Motor neuron (in vitro differentiated cells): ENCODE data around the gene IFT81. TPM values are rescaled to one million over a fixed set of nuclear protein-coding genes. Genes with fewer than 3 reads are reported as not detected.
A peak's percentile ranks its signal among the peaks of the same experiment; 100 is the strongest.
"Not testable (repeated sequence)": the region's sequence is repeated elsewhere in the genome, so short reads cannot be mapped to it uniquely, and the experiment has no call there.

Source experiments
- ATAC-seq, 8 experiments: fragments of 200-7000 bp; cut with Tn5 transposase; replicated peaks in 6 of 8; 2 replicates each; pipeline ENCODE4 v1.8.0; 2021; ENCODE audit warnings: mild to moderate bottlenecking in 8 of 8, moderate library complexity in 8 of 8
- H3K27ac ChIP-seq, 2 donors: fragments of 250-450 bp; sonication (Bioruptor Pico); 2 replicates each; pipeline ENCODE4 v1.9.0; 2021; ENCODE audit warnings: antibody characterized with exemption in 2 of 2, mild to moderate bottlenecking in 2 of 2, moderate library complexity in 1 of 2
- H3K4me1 ChIP-seq, 2 donors: fragments of 250-450 bp; sonication (Bioruptor Pico); replicated peaks in 1 of 2; 2 replicates each; pipeline ENCODE4 v1.6.1; 2021; ENCODE audit warnings: antibody characterized with exemption in 2 of 2, mild to moderate bottlenecking in 2 of 2, moderate library complexity in 1 of 2
- H3K4me3 ChIP-seq, 5 donors: fragments of 250-450 bp; sonication (Bioruptor Pico); 2 replicates each; pipeline ENCODE4 v1.9.0; 2021; ENCODE audit warnings: antibody characterized with exemption in 5 of 5, mild to moderate bottlenecking in 5 of 5, moderate library complexity in 4 of 5
- WGBS, 10 experiments: fragments of 450-650 bp; shearing (Covaris generic); methylation state at CpG; one replicate each; pipeline ENCODE4 v1.0.0; 2022; 5-methylcytosine and 5-hydroxymethylcytosine counted together
- in situ Hi-C, 9 experiments: fragments of 400-800 bp; cut with MboI; loops; one replicate each; pipeline ENCODE4 v1.15.0; 2021; ENCODE audit warnings: low sequenced_read_pairs in 9 of 9, low pct_unique_long_range_greater_than_20kb in 2 of 9; ENCODE audit not compliant: unreplicated experiment in 9 of 9
- total RNA-seq, 8 experiments: library from RNA; unstranded; fragments of 300-600 nt; gene quantifications; 2 replicates each; pipeline versions ENCODE4 v1.2.3 to v1.2.4, GENCODE V29; 2022

Gene IFT81
- total RNA-seq, 8 experiments from 2014 or later: 5.3 to 51.5 (median 33.7) TPM

DNA sequence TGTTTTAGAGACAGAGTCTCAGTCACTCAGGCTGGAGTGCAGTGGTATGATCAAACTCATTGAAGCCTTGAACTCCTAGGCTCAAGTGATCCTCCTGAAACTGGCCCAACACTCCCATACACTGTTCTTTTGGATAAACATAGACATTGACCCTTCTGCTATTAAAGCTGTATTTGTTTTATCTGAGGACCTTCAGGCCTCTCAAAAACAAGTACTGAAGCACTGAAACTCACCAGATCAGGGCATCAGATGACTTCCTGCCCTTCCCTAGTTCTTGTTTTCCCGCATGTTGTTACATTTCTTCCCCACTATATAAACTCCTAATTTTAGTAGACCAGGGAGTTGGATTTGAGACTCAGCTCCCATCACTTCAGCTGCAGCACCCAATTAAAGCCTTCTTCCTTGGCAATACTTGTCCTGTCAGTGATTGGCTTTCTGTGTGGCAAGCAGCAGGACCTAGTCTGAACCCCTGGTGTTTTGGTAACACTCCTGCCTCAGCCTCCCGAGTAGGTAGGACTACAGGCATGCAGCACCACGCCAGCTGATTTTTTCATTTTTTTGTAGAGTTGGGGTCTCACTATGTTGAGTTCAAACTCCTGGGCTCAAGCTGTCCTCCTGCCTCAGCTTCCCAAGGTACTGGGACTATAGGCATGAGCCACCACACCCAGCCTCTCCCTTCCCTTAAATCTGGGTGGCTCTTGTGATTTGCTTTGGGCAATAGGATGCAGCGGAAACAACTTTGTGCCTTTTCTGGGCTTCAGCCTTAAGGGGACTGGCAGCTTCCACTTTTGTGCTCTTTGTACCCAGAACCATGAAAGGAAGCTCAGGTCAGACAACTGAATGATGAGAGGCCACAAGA, 12.5 kb upstream of the IFT81 start:
- peaks cover 8% of the 10 kb centered on the region in 2 donors for H3K4me1 ChIP-seq
- WGBS, 10 experiments: 72 to 100% (median 89%) methylated on average over 1 to 4 of the region's 4 CpGs; no CpG with 5 or more reads in 4 of the 10 experiments
- no peak for ATAC-seq
- in situ Hi-C loops: loop anchor here in 5 of 9 experiments (25.0 kb wide), 1 partner anchor 326 kb away; no protein-coding TSS in a partner anchor
- H3K27ac ChIP-seq: no peak overlapping the region
- no peak overlapping the region for H3K4me3 ChIP-seq

DNA sequence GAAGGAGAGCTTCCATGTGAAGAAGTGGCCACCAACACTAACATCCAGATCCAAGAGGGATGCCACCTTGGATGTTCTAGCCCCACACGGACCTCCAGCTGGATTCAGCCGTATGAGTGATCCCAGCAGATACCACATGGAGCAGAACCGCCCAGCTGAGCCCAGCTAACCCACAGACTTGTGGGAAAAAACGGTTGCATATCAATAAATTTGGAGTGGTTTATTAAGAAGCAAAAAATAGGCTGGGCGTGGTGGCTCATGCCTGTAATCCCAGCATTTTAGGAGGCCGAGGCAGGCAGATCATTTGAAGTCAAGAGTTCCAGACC, 11.9 kb upstream of the IFT81 start:
- H3K27ac ChIP-seq: no peak overlapping the region
- in situ Hi-C loops: loop anchor here in 5 of 9 experiments (25.0 kb wide), 1 partner anchor 325 kb away; no protein-coding TSS in a partner anchor
- no peak for ATAC-seq
- WGBS, 10 experiments: 66 to 93% (median 83%) methylated on average over 1 to 5 of the region's 6 CpGs; no CpG with 5 or more reads in 3 of the 10 experiments
- H3K4me1 ChIP-seq: peaks cover 8% of the 10 kb centered on the region in 2 donors
- no peak overlapping the region for H3K4me3 ChIP-seq

DNA sequence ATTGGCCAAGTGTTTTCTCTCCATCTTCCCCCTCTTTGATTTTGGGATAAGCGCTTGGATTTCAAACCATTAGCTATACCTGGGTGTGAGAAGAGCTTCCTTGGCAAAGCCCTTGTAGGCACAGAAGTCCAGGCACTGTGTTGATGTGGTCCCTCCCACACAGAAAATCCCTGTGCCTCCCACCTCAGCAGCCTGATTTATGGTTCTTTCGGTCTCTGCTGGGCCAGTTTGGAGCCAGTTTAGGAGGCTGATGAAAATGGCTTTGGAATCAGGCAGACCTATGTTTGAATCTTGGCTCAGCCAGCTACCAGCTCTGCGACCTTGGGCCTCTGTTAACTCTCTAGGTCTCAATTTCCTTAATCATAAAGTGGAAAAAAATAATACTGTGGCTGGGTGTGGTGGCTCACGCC, 9.6 kb upstream of the IFT81 start:
- 40 to 100% (median 81%) methylated on average over 1 to 4 of the region's 4 CpGs; no CpG with 5 or more reads in 4 of the 10 experiments for WGBS, 10 experiments
- Histone ChIP-seq H3K4me1 (no peaks in the 10 kb centered on the region), H3K4me3 (no peak overlapping the region), H3K27ac (no peak overlapping the region)
- no peak for ATAC-seq
- in situ Hi-C loops: loop anchor here in 5 of 9 experiments (25.0 kb wide), 1 partner anchor 323 kb away; no protein-coding TSS in a partner anchor

DNA sequence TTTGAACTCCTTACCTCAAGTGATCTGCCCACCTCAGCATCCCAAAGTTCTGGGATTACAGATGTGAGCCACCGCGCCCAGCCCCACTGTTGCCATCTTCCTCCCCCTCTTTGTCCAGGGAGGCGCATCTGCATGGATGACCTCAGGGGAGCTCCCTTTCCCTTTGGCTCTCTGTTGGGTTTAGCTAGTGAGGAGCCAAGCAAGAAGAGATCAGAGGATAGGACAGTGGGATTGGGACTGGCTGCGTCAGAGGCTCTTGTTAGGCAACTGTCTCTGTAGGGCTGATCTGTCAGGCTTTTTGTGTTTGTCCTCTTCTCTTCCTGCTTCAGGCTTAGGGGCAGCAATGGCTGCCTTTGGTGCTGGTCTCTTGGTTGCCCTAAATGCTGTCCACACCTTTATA, 8.5 kb upstream of the IFT81 start:
- H3K4me1 ChIP-seq: no peaks in the 10 kb centered on the region
- 78 to 100% (median 93%) methylated on average over 1 to 3 of the region's 4 CpGs; no CpG with 5 or more reads in 6 of the 10 experiments for WGBS, 10 experiments

DNA sequence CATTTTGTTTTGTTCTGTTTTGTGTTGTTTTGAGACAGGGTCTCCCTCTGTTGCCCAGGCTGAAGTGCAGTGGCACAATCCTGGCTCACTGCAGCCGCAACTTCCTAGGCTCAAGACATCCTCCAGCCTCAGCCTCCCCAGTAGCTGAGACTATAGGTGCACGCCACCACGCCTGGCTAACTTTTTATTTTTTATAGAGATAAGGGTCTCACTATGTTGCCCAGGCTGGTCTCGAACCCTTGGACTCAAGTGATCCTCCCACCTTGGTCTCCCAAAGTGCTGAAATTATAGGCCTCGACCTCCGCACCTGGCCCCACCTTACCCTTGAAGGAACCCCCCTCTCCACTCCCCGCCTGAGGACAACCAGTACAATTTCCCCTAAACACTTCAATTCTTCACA, 7.5 kb upstream of the IFT81 start:
- 82 to 100% (median 89%) methylated on average over 1 to 6 of the region's 7 CpGs; no CpG with 5 or more reads in 5 of the 10 experiments for WGBS, 10 experiments
- in situ Hi-C loops: loop anchor here in 5 of 9 experiments (25.0 kb wide), 1 partner anchor 321 kb away; no protein-coding TSS in a partner anchor
- Histone ChIP-seq H3K27ac (no peak overlapping the region), H3K4me3 (no peak overlapping the region), H3K4me1 (no peaks in the 10 kb centered on the region)
- ATAC-seq: no peak

More for the DNA sequence above, 8.5 kb upstream of the IFT81 start:
- Histone ChIP-seq H3K27ac (no peak overlapping the region), H3K4me3 (no peak overlapping the region)
- ATAC-seq: no peak
- in situ Hi-C loops: loop anchor here in 5 of 9 experiments (25.0 kb wide), 1 partner anchor 322 kb away; no protein-coding TSS in a partner anchor

DNA sequence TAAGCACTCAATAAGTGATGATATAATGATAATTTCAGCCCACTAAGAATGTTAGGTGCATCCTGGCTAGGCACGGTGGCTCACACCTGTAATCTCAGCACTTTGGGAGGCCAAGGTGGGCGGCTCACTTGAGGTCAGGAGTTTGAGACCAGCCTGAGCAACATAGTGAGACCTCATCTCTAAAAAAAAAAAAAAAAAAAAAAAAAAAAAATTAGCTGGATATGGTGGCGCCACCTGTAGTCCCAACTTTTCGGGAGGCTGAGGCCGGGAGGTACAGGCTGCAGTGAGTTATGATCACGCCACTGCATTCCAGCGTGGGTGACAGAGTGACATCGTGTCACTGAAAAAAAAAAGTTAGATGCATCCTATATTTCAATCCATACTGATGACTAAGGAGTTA, 6.9 kb upstream of the IFT81 start:
- H3K4me3 ChIP-seq, H3K27ac ChIP-seq, H3K4me1 ChIP-seq, ATAC-seq: not testable (repeated sequence)
- 17 to 78% (median 70%) methylated on average over 2 to 8 of the region's 8 CpGs; no CpG with 5 or more reads in 3 of the 10 experiments for WGBS, 10 experiments
- in situ Hi-C loops: loop anchor here in 5 of 9 experiments (25.0 kb wide), 1 partner anchor 320 kb away; no protein-coding TSS in a partner anchor

DNA sequence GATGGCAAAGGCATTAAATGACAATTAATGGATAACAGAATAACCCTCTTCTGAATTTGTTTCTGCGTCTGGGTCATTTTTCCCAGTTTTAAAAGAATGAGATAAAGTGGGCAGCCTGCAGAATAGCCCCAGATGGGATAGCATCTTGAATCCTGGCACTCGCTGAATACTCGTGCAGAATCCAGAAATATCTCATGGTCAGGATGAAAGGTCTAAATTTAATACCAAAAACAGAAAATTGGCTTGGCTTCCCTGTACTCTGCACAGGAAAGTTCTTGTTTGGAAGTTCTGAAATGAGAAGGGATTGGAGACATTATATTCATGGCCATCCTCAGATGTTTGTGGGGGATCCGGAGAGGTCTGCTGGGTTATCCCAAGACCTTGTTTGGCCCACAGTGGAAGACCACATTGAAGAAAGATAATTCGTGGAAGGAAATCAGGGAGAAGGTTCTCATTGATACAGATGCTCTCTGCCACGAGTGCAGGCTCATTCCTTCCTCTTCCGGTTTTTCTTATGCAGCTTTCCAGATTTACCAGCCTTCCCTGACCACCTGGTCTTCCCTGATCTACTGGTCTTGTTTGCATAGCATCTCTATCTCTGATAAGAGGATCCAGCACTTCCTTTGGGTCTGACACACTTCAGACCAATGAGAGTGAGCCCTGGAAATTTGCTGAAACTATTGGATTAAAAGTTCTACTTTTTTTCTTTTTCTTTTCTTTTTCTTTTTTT, 6.0 kb upstream of the IFT81 start:
- H3K27ac ChIP-seq: no peak overlapping the region
- ATAC-seq: no peak
- no peaks in the 10 kb centered on the region for H3K4me1 ChIP-seq
- WGBS, 10 experiments: 3 to 93% (median 65%) methylated on average over 2 to 7 of the region's 7 CpGs
- no peak overlapping the region for H3K4me3 ChIP-seq
- in situ Hi-C loops: loop anchor here in 5 of 9 experiments (25.0 kb wide), 1 partner anchor 319 kb away; no protein-coding TSS in a partner anchor

DNA sequence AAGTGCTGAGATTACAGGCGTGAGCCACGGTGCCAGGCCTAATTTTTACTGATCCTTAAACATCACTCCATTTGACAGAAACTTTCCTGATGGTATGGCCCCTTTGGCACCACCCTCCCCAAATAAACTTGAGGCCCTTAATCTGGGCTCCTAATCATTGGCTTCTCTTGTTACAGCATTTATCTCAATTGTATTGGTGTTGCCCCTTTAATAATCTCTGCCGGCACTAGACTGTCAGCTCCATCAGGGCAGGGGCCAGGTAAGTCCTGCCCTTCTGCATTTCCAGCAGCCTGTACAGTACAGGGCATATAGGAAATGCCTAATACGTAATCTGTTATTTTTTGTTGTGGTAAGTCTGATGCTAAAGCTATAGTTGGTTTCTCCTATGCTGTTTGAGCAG, 1.2 kb upstream of the IFT81 start:
- no peak overlapping the region for H3K27ac ChIP-seq
- peaks cover 11 to 16% of the 10 kb centered on the region in 2 donors for H3K4me1 ChIP-seq
- H3K4me3 ChIP-seq: no peak overlapping the region
- 77 to 100% (median 100%) methylated on average over 1 to 4 of the region's 4 CpGs; no CpG with 5 or more reads in 3 of the 10 experiments for WGBS, 10 experiments
- in situ Hi-C loops: loop anchor here in 5 of 9 experiments (25.0 kb wide), 1 partner anchor 314 kb away; no protein-coding TSS in a partner anchor
- ATAC-seq: no peak

DNA sequence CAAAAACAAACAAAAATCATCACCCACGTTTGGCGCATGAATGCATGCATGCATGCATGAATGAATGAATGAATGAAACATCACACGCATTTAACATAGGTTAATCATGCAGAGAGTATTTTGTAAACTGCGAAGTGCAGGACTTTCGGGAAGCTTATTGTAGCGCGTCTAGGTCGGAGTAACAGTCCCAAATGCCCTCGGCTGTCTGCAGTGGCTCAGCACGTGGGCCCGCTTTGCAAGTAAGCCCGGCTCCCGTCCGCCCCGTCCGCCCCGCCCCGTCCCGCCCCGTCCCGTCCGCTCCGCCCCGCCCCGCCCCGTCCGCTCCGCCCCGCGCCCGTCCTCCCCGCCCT, 263 bp upstream of the IFT81 start:
- peak in 3 of 8 experiments; percentile 74 to 84 (median 78) for ATAC-seq
- Histone ChIP-seq H3K27ac (no peak overlapping the region), H3K4me3 (peak overlapping the region; percentile 59 to 98 (median 98)), H3K4me1 (peaks cover 11 to 16% of the 10 kb centered on the region in 2 donors)
- WGBS, 10 experiments: 0 to 26% (median 0%) methylated on average over 1 to 8 of the region's 32 CpGs; no CpG with 5 or more reads in 3 of the 10 experiments
- in situ Hi-C loops: loop anchor here in 5 of 9 experiments (25.0 kb wide), 1 partner anchor 313 kb away; no protein-coding TSS in a partner anchor

DNA sequence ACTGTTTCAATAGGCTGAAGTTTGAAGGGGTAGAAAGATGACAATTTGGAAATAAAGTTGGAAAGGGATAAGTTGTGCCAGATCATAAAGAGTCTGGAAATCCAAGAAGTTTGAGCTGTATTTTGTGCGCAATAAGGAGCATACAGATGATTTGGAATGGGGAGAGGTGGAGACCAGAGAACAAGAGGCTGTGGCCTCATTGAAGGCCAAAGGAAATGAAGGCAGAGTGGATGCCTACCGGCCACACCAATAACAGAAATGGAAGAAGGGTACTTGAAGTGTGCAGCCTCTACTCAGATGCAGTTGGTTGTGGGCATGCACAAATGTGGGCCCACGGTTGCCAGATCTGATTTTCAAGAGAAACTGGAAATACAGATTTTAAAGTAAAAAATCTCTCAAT, 2.4 kb downstream of the IFT81 start:
- whole genome bisulfite sequencing, 10 experiments: 0 to 100% (median 83%) methylated on average over 1 to 3 of the region's 3 CpGs; no CpG with 5 or more reads in 2 of the 10 experiments
- peak in 1 of 8 experiments; percentile 2 for ATAC-seq
- Histone ChIP-seq H3K4me1 (peaks cover 11 to 16% of the 10 kb centered on the region in 2 donors), H3K4me3 (no peak overlapping the region), H3K27ac (no peak overlapping the region)
- in situ Hi-C loops: no loop called here

DNA sequence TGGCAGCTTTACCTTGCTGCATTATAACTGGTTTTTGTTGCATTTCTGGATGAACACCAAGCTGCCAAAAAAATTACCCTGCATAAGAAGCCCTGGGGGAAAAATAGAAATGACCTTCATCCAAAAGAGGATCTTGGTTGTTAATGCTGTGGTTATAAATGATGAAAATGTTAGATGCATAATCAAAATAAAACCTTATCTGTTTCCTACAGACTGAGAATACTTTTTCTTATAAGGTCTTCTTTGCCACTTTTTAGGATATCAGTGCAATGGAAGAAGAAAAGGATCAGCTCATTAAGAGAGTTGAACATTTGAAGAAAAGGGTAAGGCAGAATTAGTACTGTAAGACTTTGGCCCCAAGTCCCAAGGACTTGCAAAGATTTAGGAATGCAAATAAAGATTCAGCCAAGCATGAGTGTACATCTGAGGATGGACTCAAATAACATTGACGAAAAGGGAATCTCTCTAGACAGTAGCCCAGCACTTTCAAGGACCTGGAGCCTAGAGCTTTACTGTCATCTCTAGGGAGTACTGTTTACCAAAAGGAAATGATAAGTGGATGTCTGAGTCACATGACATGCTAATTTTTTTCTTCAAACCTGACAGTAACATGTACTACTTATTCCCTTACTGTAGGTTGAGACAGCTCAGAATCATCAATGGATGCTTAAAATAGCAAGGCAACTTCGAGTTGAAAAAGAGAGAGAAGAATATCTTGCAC, 10.7 kb downstream of the IFT81 start:
- ATAC-seq: peak in 3 of 8 experiments; percentile 62 to 98 (median 90)
- no peak overlapping the region for H3K4me3 ChIP-seq
- no peaks in the 10 kb centered on the region for H3K4me1 ChIP-seq
- H3K27ac ChIP-seq: no peak overlapping the region
- in situ Hi-C loops: no loop called here
- 0 to 100% (median 94%) methylated on average over 1 to 2 of the region's 2 CpGs; no CpG with 5 or more reads in 1 of the 10 experiments for WGBS, 10 experiments

DNA sequence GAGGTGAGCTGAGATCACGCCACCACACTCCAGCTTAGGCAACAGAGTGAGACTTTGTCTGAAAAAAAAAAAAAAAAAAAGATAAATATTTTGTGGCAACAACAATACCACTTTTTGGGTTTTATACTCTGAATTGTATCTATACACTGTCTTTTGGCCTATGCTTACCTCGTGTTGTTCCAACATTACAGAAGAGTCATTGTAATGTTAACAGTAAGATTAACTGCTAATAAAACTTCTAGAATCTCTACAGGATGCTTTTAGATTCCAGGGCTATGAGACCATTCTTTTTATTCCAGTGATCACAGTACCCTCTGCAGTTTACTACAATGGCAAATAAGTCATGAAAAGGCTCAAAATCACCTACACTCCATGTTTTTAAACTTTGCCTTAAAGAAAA, 11.6 kb downstream of the IFT81 start:
- H3K4me3 ChIP-seq: no peak overlapping the region
- H3K4me1 ChIP-seq: no peaks in the 10 kb centered on the region
- 38 to 100% (median 89%) methylated on average over 1 to 2 of the region's 2 CpGs; no CpG with 5 or more reads in 2 of the 10 experiments for WGBS, 10 experiments
- ATAC-seq: no peak
- in situ Hi-C loops: no loop called here
- H3K27ac ChIP-seq: no peak overlapping the region
